Measurements from ENCODE around the gene GMPPA.

Gene GMPPA

DNA sequence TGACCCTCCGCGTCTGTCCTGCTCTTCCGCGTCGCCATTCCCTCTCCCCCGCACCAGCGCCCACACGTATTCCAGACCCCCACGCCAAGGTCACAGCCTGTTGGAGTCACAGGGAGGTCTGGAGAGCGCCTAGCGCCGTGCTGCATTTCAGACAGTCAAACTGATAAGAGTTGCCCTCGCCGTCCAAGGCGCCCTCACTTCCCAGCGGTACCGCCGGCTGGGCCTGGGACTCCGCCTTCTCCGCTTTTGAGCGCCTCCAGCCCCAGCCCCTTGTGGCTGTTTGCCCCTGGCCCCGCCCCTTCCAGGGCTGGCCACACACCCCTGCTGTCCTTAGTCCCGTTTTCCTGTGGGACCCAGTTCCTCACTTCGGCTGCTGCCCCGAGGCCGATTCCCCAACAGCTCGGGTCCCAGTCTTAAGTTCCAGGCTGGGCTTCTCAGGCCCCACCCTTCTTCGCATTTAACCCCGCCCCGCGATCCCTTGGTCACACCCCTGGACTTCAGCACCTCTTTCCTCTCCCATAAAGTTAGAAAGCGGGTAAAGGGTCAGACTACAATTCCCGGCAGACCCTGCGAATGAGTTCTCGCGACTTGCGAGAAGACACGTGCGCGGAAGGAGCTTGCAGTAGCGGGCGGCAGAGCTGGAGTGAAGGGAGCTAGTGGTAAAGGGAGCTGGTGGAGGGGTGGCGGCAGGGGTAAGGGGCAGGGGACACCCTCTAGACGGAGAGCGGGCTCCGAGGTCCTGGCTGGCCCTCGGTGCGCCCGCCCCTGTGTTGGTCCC is at the start of gene GMPPA:
Gene GMPPA (plus strand): TSS at position 612 of the 778 bp plus-strand sequence. CDS start 1,085 bp downstream, outside the sequence.
- peak; percentile 98 for DNase-seq
- H3K27ac ChIP-seq: peak within 1 kb of the TSS; percentile 87
- in situ Hi-C loops (cut with HindIII; ENCODE audit: low pct_ligation_motif_present, low sequenced_read_pairs): no loop called here
- H3K27me3 ChIP-seq (replicated peaks): peaks cover 19% of the 10 kb centered on the region
- peak within 1 kb of the TSS; percentile 76 for H3K4me3 ChIP-seq (ENCODE audit: low read depth, low read length)
- peaks cover 3% of the 10 kb centered on the region for H3K36me3 ChIP-seq (replicated peaks)
- TF ChIP-seq CTCF (IDR thresholded peaks at IDR 0.05; ENCODE audit: low read depth, low read length, missing control alignments): peak; percentile 18

GRCh38 chr2:219449609-219450008 is 49.1 kb upstream of the GMPPA start:
- no peak for DNase-seq
- Histone ChIP-seq H3K27me3 (replicated peaks) (peaks cover 11% of the 10 kb centered on the region), H3K27ac (no peak overlapping the region), H3K36me3 (replicated peaks) (no peaks in the 10 kb centered on the region), H3K4me3 (ENCODE audit: low read depth, low read length) (no peak overlapping the region)
- in situ Hi-C loops (cut with HindIII; ENCODE audit: low pct_ligation_motif_present, low sequenced_read_pairs): no loop called here
- no peak for TF ChIP-seq CTCF (IDR thresholded peaks at IDR 0.05; ENCODE audit: low read depth, low read length, missing control alignments)

DNA sequence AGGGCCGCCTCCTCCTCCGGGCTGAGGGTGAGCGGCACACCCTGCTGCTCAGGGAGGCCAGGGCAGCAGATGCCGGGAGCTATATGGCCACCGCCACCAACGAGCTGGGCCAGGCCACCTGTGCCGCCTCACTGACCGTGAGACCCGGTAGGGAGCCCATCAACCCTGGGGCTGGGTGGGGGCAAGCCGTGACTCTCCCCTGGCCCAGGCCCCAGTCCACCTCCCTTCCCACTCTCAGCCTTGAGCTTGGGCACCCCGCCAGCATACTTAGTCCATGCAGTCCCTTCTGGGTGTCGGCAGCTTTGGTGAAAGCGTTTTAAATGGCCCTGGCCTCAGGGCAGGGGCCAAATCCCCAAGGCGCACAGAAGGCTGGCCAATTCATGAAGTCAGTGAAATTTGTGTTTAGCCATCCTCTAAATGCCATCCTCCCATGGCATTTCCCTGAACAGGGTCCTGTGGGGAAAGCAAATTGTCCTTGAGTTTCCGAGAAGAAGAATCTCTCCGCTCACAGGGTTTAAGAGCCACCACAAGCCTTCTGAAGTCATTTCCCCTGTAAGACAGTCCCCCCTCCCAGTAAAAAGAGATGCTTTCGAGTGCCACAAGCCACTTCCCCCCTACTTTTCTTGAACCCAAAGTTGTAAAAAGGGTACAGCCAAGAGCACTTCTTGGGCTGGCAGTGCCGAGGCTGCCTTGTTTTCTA is 46.9 kb upstream of the GMPPA start:
- no peak for TF ChIP-seq CTCF (IDR thresholded peaks at IDR 0.05; ENCODE audit: low read depth, low read length, missing control alignments)
- H3K4me3 ChIP-seq (ENCODE audit: low read depth, low read length): no peak overlapping the region
- in situ Hi-C loops (cut with HindIII; ENCODE audit: low pct_ligation_motif_present, low sequenced_read_pairs): no loop called here
- no peaks in the 10 kb centered on the region for H3K36me3 ChIP-seq (replicated peaks)
- H3K27me3 ChIP-seq (replicated peaks): peaks cover 11% of the 10 kb centered on the region
- no peak for DNase-seq
- H3K27ac ChIP-seq: no peak overlapping the region

GRCh38 chr2:219452361-219453317 is 46.1 kb upstream of the GMPPA start:
- no peak overlapping the region for H3K4me3 ChIP-seq (ENCODE audit: low read depth, low read length)
- no peaks in the 10 kb centered on the region for H3K36me3 ChIP-seq (replicated peaks)
- no peak overlapping the region for H3K27ac ChIP-seq
- no peak for TF ChIP-seq CTCF (IDR thresholded peaks at IDR 0.05; ENCODE audit: low read depth, low read length, missing control alignments)
- peaks cover 11% of the 10 kb centered on the region for H3K27me3 ChIP-seq (replicated peaks)
- DNase-seq: peak; percentile 81
- in situ Hi-C loops (cut with HindIII; ENCODE audit: low pct_ligation_motif_present, low sequenced_read_pairs): no loop called here

- Histone ChIP-seq H3K27me3 (replicated peaks) (peaks cover 2% of the 10 kb centered on the region), H3K4me3 (ENCODE audit: low read depth, low read length) (no peak overlapping the region), H3K27ac (no peak overlapping the region), H3K36me3 (replicated peaks) (no peaks in the 10 kb centered on the region)
- no peak for TF ChIP-seq CTCF (IDR thresholded peaks at IDR 0.05; ENCODE audit: low read depth, low read length, missing control alignments)
- in situ Hi-C loops (cut with HindIII; ENCODE audit: low pct_ligation_motif_present, low sequenced_read_pairs): no loop called here
- DNase-seq: no peak
Observed at GRCh38 chr2:219453671-219454590, 44.8 kb upstream of the GMPPA start.

Measured in brain microvascular endothelial cell (primary cell).